ENCODE data around the gene RHOH.

GRCh38 chr4:40285692-40286091, 88.9 kb downstream of the RHOH start:
- TF ChIP-seq POLR2A (IDR thresholded peaks at IDR 0.05) = no peak
- TF ChIP-seq CTCF (IDR thresholded peaks at IDR 0.05) = no peak
